HUES6 (cell line): ENCODE measurements around the gene ST14.
"Not testable (repeated sequence)": the region's sequence is repeated elsewhere in the genome, so short reads cannot be mapped to it uniquely, and the experiment has no call there.

Experiments used
- H3K27ac ChIP-seq: 2 replicates; pipeline ENCODE4 v1.7.0; 2013; ENCODE audit warnings: low read depth, mild to moderate bottlenecking, low read length, inconsistent platforms
- H3K27me3 ChIP-seq: 2 replicates; pipeline ENCODE4 v1.6.1; 2013; ENCODE audit warnings: low read length; ENCODE audit not compliant: control insufficient read depth, insufficient read depth
- H3K36me3 ChIP-seq: 2 replicates; pipeline ENCODE4 v1.6.1; 2013; ENCODE audit warnings: low read length; ENCODE audit not compliant: control insufficient read depth, insufficient read depth
- H3K4me1 ChIP-seq: 2 replicates; pipeline ENCODE4 v1.6.1; 2013; ENCODE audit warnings: low read length; ENCODE audit not compliant: control insufficient read depth, insufficient read depth
- H3K4me3 ChIP-seq: 2 replicates; pipeline ENCODE4 v1.5.1; 2013; ENCODE audit warnings: low read depth, low read length
- H3K9ac ChIP-seq: one replicate; pipeline ENCODE4 v1.6.1; 2013; ENCODE audit warnings: mild to moderate bottlenecking, low read length
- H3K9me3 ChIP-seq: 2 replicates; pipeline ENCODE4 v1.6.1; 2013; ENCODE audit warnings: low read depth, low read length; ENCODE audit not compliant: control insufficient read depth, insufficient read depth

ST14 gene

GRCh38 chr11:130223291-130223971 lies 63.8 kb downstream of the ST14 start:
- no peak overlapping the region for H3K9ac ChIP-seq
- H3K27ac ChIP-seq = no peak overlapping the region
- H3K4me3 ChIP-seq = no peak overlapping the region
- no peaks in the 10 kb centered on the region for H3K36me3 ChIP-seq
- no peaks in the 10 kb centered on the region for H3K4me1 ChIP-seq
- H3K9me3 ChIP-seq = no peaks in the 10 kb centered on the region
- no peaks in the 10 kb centered on the region for H3K27me3 ChIP-seq

GRCh38 chr11:130227373-130227772 lies 67.8 kb downstream of the ST14 start:
- Histone ChIP-seq H3K27ac (no peak overlapping the region), H3K9ac (no peak overlapping the region), H3K36me3 (peaks cover 3% of the 10 kb centered on the region; the same call in 1 of the 2 replicates), H3K4me1 (no peaks in the 10 kb centered on the region), H3K27me3 (no peaks in the 10 kb centered on the region), H3K4me3 (no peak overlapping the region), H3K9me3 (no peaks in the 10 kb centered on the region)

GRCh38 chr11:130233486-130233885 lies 73.9 kb downstream of the ST14 start:
- peaks cover 41% of the 10 kb centered on the region for H3K36me3 ChIP-seq
- not testable (repeated sequence) for H3K9ac ChIP-seq, H3K9me3 ChIP-seq, H3K27me3 ChIP-seq, H3K27ac ChIP-seq, H3K4me3 ChIP-seq, H3K4me1 ChIP-seq

- H3K36me3 ChIP-seq = peaks cover 45% of the 10 kb centered on the region
- H3K9me3 ChIP-seq, H3K27ac ChIP-seq, H3K4me1 ChIP-seq, H3K27me3 ChIP-seq, H3K9ac ChIP-seq, H3K4me3 ChIP-seq: not testable (repeated sequence)
Measured at GRCh38 chr11:130233888-130234287, 74.3 kb downstream of the ST14 start.

- no peak overlapping the region for H3K9ac ChIP-seq
- H3K27ac ChIP-seq = no peak overlapping the region
- no peaks in the 10 kb centered on the region for H3K9me3 ChIP-seq
- no peaks in the 10 kb centered on the region for H3K4me1 ChIP-seq
- H3K27me3 ChIP-seq = no peaks in the 10 kb centered on the region
- peaks cover 49% of the 10 kb centered on the region for H3K36me3 ChIP-seq
- no peak overlapping the region for H3K4me3 ChIP-seq
Measured at GRCh38 chr11:130234315-130234714, 74.7 kb downstream of the ST14 start.

GRCh38 chr11:130237282-130238006 lies 77.9 kb downstream of the ST14 start:
- no peak overlapping the region for H3K9ac ChIP-seq
- no peak overlapping the region for H3K27ac ChIP-seq
- no peaks in the 10 kb centered on the region for H3K27me3 ChIP-seq
- H3K4me1 ChIP-seq = no peaks in the 10 kb centered on the region
- no peaks in the 10 kb centered on the region for H3K9me3 ChIP-seq
- no peak overlapping the region for H3K4me3 ChIP-seq
- H3K36me3 ChIP-seq = peaks cover 52% of the 10 kb centered on the region

GRCh38 chr11:130241713-130242112 lies 82.1 kb downstream of the ST14 start:
- Histone ChIP-seq H3K36me3 (peaks cover 34% of the 10 kb centered on the region), H3K4me3 (no peak overlapping the region), H3K9ac (no peak overlapping the region), H3K9me3 (no peaks in the 10 kb centered on the region), H3K27me3 (no peaks in the 10 kb centered on the region), H3K27ac (no peak overlapping the region), H3K4me1 (no peaks in the 10 kb centered on the region)

- H3K9me3 ChIP-seq = no peaks in the 10 kb centered on the region
- H3K4me1 ChIP-seq = no peaks in the 10 kb centered on the region
- H3K36me3 ChIP-seq = peaks cover 13% of the 10 kb centered on the region
- H3K27ac ChIP-seq = no peak overlapping the region
- H3K4me3 ChIP-seq = no peak overlapping the region
- no peaks in the 10 kb centered on the region for H3K27me3 ChIP-seq
- H3K9ac ChIP-seq = no peak overlapping the region
Measured at GRCh38 chr11:130243816-130244215, 84.2 kb downstream of the ST14 start.

- Histone ChIP-seq H3K27me3 (no peaks in the 10 kb centered on the region), H3K4me3 (no peak overlapping the region), H3K27ac (no peak overlapping the region), H3K9me3 (no peaks in the 10 kb centered on the region), H3K4me1 (no peaks in the 10 kb centered on the region), H3K36me3 (0 out of 2 replicates have a peak, but pooled peaks cover 3% of the 10 kb centered on the region), H3K9ac (no peak overlapping the region)
Measured at GRCh38 chr11:130244848-130245247, 85.3 kb downstream of the ST14 start.

GRCh38 chr11:130245375-130245774 lies 85.8 kb downstream of the ST14 start:
- not testable (repeated sequence) for H3K27me3 ChIP-seq, H3K27ac ChIP-seq, H3K4me3 ChIP-seq, H3K9ac ChIP-seq, H3K36me3 ChIP-seq, H3K9me3 ChIP-seq, H3K4me1 ChIP-seq

- Histone ChIP-seq H3K4me1 (0 out of 2 replicates have a peak, but pooled peaks cover 6% of the 10 kb centered on the region), H3K9ac (no peak overlapping the region), H3K27me3 (no peaks in the 10 kb centered on the region), H3K36me3 (peaks cover 3% of the 10 kb centered on the region; the same call in 1 of the 2 replicates), H3K9me3 (no peaks in the 10 kb centered on the region), H3K27ac (no peak overlapping the region), H3K4me3 (no peak overlapping the region)
Measured at GRCh38 chr11:130246270-130246669, 86.7 kb downstream of the ST14 start.
